ENCODE results near the gene INTS1.

Gene INTS1

DNA sequence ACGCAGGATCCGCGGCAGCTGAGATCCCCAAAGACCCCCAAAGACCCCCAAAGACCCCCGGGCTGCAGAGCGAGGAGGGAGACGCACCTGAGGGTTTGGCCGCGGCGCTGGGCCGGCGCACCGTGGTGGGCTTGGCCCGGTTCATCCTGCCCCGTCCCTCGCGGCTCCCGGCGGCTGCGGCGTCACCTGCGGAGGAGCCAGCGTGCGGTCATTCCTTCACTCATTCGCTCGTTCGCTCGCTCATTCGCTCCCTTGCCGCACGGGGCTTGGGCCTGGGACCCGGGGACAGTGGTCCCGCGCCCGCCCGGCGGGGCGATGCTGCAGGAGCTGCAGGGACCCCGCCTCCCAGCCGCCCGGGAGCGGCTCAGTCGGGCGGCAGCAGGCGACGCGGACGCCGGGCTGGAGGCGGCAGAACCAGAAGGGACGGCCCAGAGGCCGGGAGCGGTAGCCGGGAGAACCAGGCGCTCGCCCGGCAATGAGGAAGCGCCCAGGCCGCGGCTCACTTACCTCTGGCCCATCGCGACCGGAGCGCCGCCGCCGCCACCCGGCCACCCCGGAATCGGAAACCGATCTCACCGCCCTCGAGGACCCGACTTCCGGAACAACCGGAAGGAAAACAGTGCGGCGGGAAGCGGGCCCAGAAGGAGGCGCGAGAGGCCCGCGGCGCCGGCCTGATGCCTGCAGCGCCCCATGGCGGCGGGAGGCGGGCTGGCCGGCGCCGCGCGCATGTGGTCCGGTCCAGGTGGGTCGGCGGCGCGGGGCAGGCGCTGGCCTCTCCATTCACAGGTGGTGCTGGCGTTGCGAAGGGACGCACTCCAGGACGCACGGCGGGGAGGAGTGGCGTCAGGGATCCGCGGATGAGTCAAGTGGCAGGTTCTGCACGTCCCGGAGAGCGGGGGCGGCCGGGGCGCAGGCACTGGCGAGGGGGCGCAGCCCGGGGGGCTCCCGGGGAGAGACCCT is at the start of gene INTS1:
Gene INTS1, minus strand, starts transcription at position 574 of the 960 bp plus-strand sequence. Its CDS starts 429 bp downstream, at position 145.
- peak within 1 kb of the TSS; percentile 83 for H2AFZ ChIP-seq (ENCODE audit: low read depth, low read length)
- peak within 1 kb of the TSS; percentile 98 for H3K4me3 ChIP-seq (ENCODE audit: low read length)
- no peaks in the 10 kb centered on the region for H3K27me3 ChIP-seq (ENCODE audit: insufficient read depth, low read length)
- peaks cover 32% of the 10 kb centered on the region for H3K36me3 ChIP-seq (ENCODE audit: insufficient read depth, low read length)
- no peaks in the 10 kb centered on the region for H3K9me3 ChIP-seq (ENCODE audit: low read length)
- H3K4me1 ChIP-seq (ENCODE audit: insufficient read depth, low read length) = peaks cover 9% of the 10 kb centered on the region

DNA sequence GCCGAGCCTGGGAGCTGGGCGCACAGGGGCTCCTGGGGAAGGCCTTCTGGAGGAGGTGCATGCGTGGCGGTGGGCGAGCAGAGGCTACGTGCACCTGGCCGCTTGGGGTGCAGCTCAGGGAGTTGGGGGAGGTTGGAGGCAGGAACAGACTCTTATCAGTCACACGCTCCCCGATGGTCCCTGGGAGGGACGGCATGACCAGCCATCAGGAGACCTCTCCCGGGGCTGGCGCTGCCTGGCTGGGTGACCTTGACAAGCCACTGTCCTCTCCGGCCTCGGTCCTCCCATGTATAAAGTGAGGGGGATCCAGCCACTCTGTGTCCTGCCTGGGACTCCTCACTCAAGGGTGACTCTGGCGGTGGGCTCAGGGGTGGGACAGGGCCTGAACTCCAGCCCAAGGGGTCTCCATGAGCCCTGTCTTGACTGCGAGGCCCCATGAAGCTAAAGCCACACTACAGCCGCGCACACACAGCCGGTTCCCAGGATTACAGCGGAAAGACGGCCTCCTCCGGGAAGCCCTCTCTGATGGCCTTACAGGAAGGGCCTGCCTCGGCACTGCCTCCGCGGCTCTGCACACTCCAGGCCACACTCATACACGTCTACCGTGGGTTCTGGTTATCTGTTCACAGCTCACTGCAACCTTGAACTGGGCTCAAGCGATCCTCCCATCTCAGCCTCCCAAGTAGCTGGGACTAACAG is 49.5 kb upstream of the INTS1 start:
- no peak overlapping the region for H3K4me3 ChIP-seq (ENCODE audit: low read length)
- no peaks in the 10 kb centered on the region for H3K9me3 ChIP-seq (ENCODE audit: low read length)
- H2AFZ ChIP-seq (ENCODE audit: low read depth, low read length) = no peak overlapping the region
- H3K27me3 ChIP-seq (ENCODE audit: insufficient read depth, low read length) = peaks cover 14% of the 10 kb centered on the region
- no peaks in the 10 kb centered on the region for H3K36me3 ChIP-seq (ENCODE audit: insufficient read depth, low read length)
- peaks cover 14% of the 10 kb centered on the region for H3K4me1 ChIP-seq (ENCODE audit: insufficient read depth, low read length)

DNA sequence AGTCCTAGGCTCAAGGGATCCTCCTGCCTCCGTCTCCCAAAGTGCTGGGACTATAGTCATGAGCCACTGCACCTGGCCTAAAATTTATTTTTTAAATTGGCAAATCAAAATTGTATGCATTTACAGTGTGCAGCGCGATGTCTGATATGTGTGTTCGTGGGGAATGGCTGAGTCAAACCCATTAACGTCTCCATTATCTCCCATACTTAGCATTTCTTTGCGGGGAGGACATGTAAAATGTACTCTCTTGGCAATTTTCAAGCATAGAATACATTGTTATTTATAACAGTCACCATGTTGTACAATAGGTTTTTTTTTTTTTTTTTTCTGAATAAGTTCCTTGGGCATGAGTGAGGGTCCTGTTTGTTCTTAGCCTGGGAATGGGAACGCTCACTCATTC is 48.0 kb upstream of the INTS1 start:
- H3K4me3 ChIP-seq (ENCODE audit: low read length) = no peak overlapping the region
- H3K27me3 ChIP-seq (ENCODE audit: insufficient read depth, low read length) = peaks cover 21% of the 10 kb centered on the region
- H2AFZ ChIP-seq (ENCODE audit: low read depth, low read length) = no peak overlapping the region
- H3K4me1 ChIP-seq (ENCODE audit: insufficient read depth, low read length) = peaks cover 12% of the 10 kb centered on the region
- no peaks in the 10 kb centered on the region for H3K36me3 ChIP-seq (ENCODE audit: insufficient read depth, low read length)
- H3K9me3 ChIP-seq (ENCODE audit: low read length) = no peaks in the 10 kb centered on the region

- Histone ChIP-seq H3K27me3 (ENCODE audit: insufficient read depth, low read length) (peaks cover 16% of the 10 kb centered on the region), H3K4me3 (ENCODE audit: low read length) (no peak overlapping the region), H3K36me3 (ENCODE audit: insufficient read depth, low read length) (no peaks in the 10 kb centered on the region), H3K4me1 (ENCODE audit: insufficient read depth, low read length) (peaks cover 9% of the 10 kb centered on the region), H3K9me3 (ENCODE audit: low read length) (no peaks in the 10 kb centered on the region), H2AFZ (ENCODE audit: low read depth, low read length) (no peak overlapping the region)
Measured at GRCh38 chr7:1550846-1551155, 46.6 kb upstream of the INTS1 start.

- Histone ChIP-seq H3K27me3 (ENCODE audit: insufficient read depth, low read length) (peaks cover 11% of the 10 kb centered on the region), H3K9me3 (ENCODE audit: low read length) (no peaks in the 10 kb centered on the region), H3K4me3 (ENCODE audit: low read length) (no peak overlapping the region), H2AFZ (ENCODE audit: low read depth, low read length) (no peak overlapping the region), H3K36me3 (ENCODE audit: insufficient read depth, low read length) (no peaks in the 10 kb centered on the region), H3K4me1 (ENCODE audit: insufficient read depth, low read length) (peaks cover 3% of the 10 kb centered on the region)
Measured at GRCh38 chr7:1550005-1550845, 46.0 kb upstream of the INTS1 start.

- H3K27me3 ChIP-seq (ENCODE audit: insufficient read depth, low read length) = peaks cover 11% of the 10 kb centered on the region
- no peak overlapping the region for H2AFZ ChIP-seq (ENCODE audit: low read depth, low read length)
- H3K4me1 ChIP-seq (ENCODE audit: insufficient read depth, low read length) = no peaks in the 10 kb centered on the region
- no peaks in the 10 kb centered on the region for H3K9me3 ChIP-seq (ENCODE audit: low read length)
- H3K36me3 ChIP-seq (ENCODE audit: insufficient read depth, low read length) = no peaks in the 10 kb centered on the region
- no peak overlapping the region for H3K4me3 ChIP-seq (ENCODE audit: low read length)
Measured at GRCh38 chr7:1549357-1550004, 45.3 kb upstream of the INTS1 start.

DNA sequence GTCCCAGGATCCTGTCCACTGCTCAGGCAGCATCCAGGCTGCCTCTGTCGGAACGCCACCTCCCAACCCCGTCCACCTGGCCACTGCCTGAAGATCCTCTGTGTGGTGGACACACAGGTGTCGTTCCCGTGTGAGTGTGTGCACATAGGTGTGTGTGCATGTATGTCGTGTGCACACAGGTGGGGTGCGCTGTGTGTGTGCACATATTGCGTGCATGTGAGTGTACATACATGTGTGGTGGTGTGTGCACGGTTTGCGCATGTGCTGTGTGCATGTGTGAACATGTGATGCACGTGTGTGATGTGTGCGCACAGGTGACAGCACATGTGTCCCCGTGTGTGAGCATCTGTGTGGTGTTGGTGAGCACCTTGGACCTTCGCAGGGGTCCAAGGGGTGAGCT is 44.8 kb upstream of the INTS1 start:
- H2AFZ ChIP-seq (ENCODE audit: low read depth, low read length) = no peak overlapping the region
- H3K9me3 ChIP-seq (ENCODE audit: low read length) = no peaks in the 10 kb centered on the region
- peaks cover 11% of the 10 kb centered on the region for H3K27me3 ChIP-seq (ENCODE audit: insufficient read depth, low read length)
- no peak overlapping the region for H3K4me3 ChIP-seq (ENCODE audit: low read length)
- no peaks in the 10 kb centered on the region for H3K36me3 ChIP-seq (ENCODE audit: insufficient read depth, low read length)
- H3K4me1 ChIP-seq (ENCODE audit: insufficient read depth, low read length) = no peaks in the 10 kb centered on the region

DNA sequence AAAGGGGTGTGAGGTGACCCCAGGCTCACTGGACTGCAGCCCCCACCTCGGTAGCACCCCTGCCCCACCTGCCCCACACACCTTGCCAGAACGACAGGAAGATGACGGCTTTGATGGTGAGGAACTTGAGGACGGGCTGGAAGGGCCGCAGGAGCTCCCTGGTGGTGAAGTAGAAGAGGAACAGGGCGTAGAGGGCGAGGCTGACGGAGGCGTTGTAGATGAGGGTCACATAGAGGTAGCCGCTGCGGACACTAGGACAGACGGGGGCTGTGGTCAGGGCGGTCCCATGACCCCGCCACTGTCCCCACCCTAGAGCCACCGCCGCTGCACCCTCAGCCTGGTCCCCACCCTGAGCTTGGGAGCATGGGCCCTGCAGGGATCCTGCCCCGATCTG is 44.2 kb upstream of the INTS1 start:
- no peaks in the 10 kb centered on the region for H3K9me3 ChIP-seq (ENCODE audit: low read length)
- H3K4me1 ChIP-seq (ENCODE audit: insufficient read depth, low read length) = no peaks in the 10 kb centered on the region
- H2AFZ ChIP-seq (ENCODE audit: low read depth, low read length) = no peak overlapping the region
- no peak overlapping the region for H3K4me3 ChIP-seq (ENCODE audit: low read length)
- peaks cover 11% of the 10 kb centered on the region for H3K27me3 ChIP-seq (ENCODE audit: insufficient read depth, low read length)
- H3K36me3 ChIP-seq (ENCODE audit: insufficient read depth, low read length) = no peaks in the 10 kb centered on the region

GRCh38 chr7:1547777-1548437 is 43.7 kb upstream of the INTS1 start:
- H2AFZ ChIP-seq (ENCODE audit: low read depth, low read length) = no peak overlapping the region
- H3K27me3 ChIP-seq (ENCODE audit: insufficient read depth, low read length) = peaks cover 11% of the 10 kb centered on the region
- no peak overlapping the region for H3K4me3 ChIP-seq (ENCODE audit: low read length)
- no peaks in the 10 kb centered on the region for H3K9me3 ChIP-seq (ENCODE audit: low read length)
- H3K4me1 ChIP-seq (ENCODE audit: insufficient read depth, low read length) = peaks cover 2% of the 10 kb centered on the region
- H3K36me3 ChIP-seq (ENCODE audit: insufficient read depth, low read length) = no peaks in the 10 kb centered on the region

- H2AFZ ChIP-seq (ENCODE audit: low read depth, low read length) = no peak overlapping the region
- peaks cover 3% of the 10 kb centered on the region for H3K4me1 ChIP-seq (ENCODE audit: insufficient read depth, low read length)
- H3K9me3 ChIP-seq (ENCODE audit: low read length) = no peaks in the 10 kb centered on the region
- no peaks in the 10 kb centered on the region for H3K36me3 ChIP-seq (ENCODE audit: insufficient read depth, low read length)
- no peak overlapping the region for H3K4me3 ChIP-seq (ENCODE audit: low read length)
- peaks cover 11% of the 10 kb centered on the region for H3K27me3 ChIP-seq (ENCODE audit: insufficient read depth, low read length)
Measured at GRCh38 chr7:1546909-1547776, 43.0 kb upstream of the INTS1 start.

GRCh38 chr7:1546274-1546908 is 42.2 kb upstream of the INTS1 start:
- peaks cover 11% of the 10 kb centered on the region for H3K27me3 ChIP-seq (ENCODE audit: insufficient read depth, low read length)
- H3K36me3 ChIP-seq (ENCODE audit: insufficient read depth, low read length) = peaks cover 2% of the 10 kb centered on the region
- H3K4me3 ChIP-seq (ENCODE audit: low read length) = no peak overlapping the region

More at GRCh38 chr7:1546274-1546908, 42.2 kb upstream of the INTS1 start:
- H3K4me1 ChIP-seq (ENCODE audit: insufficient read depth, low read length) = peaks cover 3% of the 10 kb centered on the region
- H3K9me3 ChIP-seq (ENCODE audit: low read length) = no peaks in the 10 kb centered on the region
- H2AFZ ChIP-seq (ENCODE audit: low read depth, low read length) = no peak overlapping the region

Measured in neuron (in vitro differentiated cells).